ENCODE data around the gene RAB14.

The RAB14 gene

DNA sequence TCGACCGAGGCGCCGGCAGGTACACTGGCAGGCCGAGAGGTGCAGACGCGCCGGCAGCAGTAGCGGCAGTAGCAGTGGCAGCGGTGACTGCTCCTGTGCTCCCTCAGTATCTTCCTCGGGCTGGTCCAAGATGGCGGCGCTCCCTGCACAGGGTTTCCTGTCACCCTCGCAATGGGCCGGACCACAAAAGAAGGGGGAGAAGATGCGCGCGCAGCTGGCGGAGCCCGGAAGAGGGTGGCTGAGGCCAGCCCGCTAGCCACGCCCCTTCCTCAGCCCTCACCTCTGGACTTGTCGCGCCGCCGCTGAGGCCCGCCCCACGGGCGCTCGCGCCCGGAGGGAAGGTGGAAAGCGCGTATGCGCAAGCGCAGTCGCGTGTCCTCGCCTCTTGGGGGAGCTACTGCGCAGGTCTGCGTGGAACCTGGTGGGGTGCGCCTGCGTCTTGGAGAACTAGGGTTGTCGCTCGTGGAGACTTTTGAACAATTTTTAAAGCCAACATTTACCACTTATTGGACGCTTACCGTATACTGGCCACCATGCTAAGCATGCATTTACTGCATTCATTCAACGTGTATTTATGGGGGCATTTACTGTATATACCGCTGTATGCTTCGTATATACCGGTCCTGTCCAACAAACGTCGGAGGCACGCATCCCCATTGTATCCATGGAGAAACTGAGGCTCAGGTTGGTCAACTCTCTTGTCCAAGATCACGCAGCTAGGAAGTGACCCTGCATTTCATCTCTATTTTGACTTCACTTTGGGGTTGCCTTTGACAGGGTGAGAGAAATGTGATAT lies at the start of gene RAB14:
Gene RAB14, minus strand, starts transcription at position 132 of the 796 bp plus-strand sequence. CDS start 8,457 bp downstream, outside the sequence.
- TF ChIP-seq GATA3 (IDR thresholded peaks at IDR 0.05; ENCODE audit: low read depth, low read length): no peak
- no peak for TF ChIP-seq GATA2 (IDR thresholded peaks at IDR 0.05; ENCODE audit: low read depth, low read length)

GRCh38 chr9:121249563-121249962 lies 47.9 kb upstream of the RAB14 start:
- TF ChIP-seq GATA2 (IDR thresholded peaks at IDR 0.05; ENCODE audit: low read depth, low read length) (no peak), GATA3 (IDR thresholded peaks at IDR 0.05; ENCODE audit: low read depth, low read length) (no peak)

GRCh38 chr9:121246821-121247561 lies 45.3 kb upstream of the RAB14 start:
- TF ChIP-seq GATA2 (IDR thresholded peaks at IDR 0.05; ENCODE audit: low read depth, low read length): no peak
- TF ChIP-seq GATA3 (IDR thresholded peaks at IDR 0.05; ENCODE audit: low read depth, low read length): no peak

DNA sequence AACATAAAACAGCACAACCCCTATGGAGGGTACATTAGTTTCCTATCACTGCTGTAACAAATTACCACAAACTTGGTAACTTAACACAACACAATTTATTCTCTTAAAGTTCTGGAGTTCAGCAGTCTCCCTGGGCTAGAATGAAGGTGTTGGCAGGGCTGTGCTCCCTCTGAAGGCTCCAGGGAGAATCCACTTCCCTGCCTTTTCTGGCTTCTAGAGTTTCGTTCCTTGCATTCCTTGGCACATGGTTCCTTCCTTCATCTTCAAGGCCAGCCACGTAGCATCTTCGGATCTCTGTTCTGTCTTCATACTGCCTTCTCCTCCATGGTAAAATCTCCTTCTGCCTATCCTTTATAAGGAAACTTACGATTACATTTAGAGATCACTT lies 41.3 kb upstream of the RAB14 start:
- TF ChIP-seq GATA3 (IDR thresholded peaks at IDR 0.05; ENCODE audit: low read depth, low read length): no peak
- TF ChIP-seq GATA2 (IDR thresholded peaks at IDR 0.05; ENCODE audit: low read depth, low read length): no peak

GRCh38 chr9:121242219-121242958 lies 40.7 kb upstream of the RAB14 start:
- TF ChIP-seq GATA3 (IDR thresholded peaks at IDR 0.05; ENCODE audit: low read depth, low read length) (no peak), GATA2 (IDR thresholded peaks at IDR 0.05; ENCODE audit: low read depth, low read length) (no peak)

DNA sequence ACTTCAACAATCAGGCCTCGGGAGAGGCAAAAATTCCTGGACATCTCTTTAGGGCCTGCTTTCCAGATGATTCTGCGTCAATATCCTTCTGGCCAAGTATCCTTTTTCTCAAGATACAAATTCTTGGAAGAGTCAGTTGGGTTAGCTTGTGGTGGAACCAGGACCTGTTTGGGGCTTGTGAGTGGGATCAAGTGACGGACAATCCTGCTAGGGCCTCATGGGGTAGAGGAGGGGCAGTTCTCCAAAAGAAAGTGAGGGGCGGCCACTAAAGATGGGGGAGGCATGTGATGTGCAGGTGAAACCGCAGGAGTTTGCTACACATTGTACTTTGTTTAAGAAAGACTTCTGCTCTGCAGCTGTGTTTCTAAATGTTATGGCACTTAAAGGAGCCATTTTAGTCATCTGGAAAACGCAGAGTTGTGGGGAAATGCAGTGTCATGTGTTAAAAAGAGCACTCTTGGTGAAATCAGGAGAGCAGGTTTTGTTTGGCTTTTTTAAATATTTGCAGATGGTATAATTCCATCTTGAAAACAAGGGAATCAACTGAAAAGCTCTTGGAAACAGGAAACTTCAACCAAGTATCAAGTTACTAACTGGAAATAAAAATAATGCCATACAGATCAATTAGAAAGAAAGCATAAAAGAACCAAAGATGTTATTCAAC lies 38.9 kb upstream of the RAB14 start:
- no peak for TF ChIP-seq GATA2 (IDR thresholded peaks at IDR 0.05; ENCODE audit: low read depth, low read length)
- TF ChIP-seq GATA3 (IDR thresholded peaks at IDR 0.05; ENCODE audit: low read depth, low read length): no peak

DNA sequence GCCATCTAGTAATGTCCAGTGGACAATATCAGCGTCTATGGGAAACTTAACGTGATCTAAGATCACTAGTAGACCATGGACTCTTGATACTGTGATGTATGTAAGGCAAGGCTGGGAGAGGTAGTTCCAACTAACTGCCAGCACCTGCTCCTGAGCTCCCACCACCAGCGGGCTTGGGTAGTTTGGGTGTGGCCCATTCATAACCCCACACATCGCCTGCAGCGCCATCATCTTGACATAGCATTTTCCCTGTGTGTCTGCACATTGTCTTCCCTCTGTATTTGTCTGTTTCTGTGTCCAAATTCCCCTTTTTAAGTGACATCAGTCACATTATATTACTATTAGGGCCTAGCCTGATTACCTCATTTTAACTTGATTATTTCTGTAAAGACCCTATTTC lies 38.2 kb upstream of the RAB14 start:
- no peak for TF ChIP-seq GATA3 (IDR thresholded peaks at IDR 0.05; ENCODE audit: low read depth, low read length)
- no peak for TF ChIP-seq GATA2 (IDR thresholded peaks at IDR 0.05; ENCODE audit: low read depth, low read length)

- TF ChIP-seq GATA3 (IDR thresholded peaks at IDR 0.05; ENCODE audit: low read depth, low read length): no peak
- no peak for TF ChIP-seq GATA2 (IDR thresholded peaks at IDR 0.05; ENCODE audit: low read depth, low read length)
These were observed 37.4 kb upstream of the RAB14 start for GRCh38 chr9:121239071-121239470.

DNA sequence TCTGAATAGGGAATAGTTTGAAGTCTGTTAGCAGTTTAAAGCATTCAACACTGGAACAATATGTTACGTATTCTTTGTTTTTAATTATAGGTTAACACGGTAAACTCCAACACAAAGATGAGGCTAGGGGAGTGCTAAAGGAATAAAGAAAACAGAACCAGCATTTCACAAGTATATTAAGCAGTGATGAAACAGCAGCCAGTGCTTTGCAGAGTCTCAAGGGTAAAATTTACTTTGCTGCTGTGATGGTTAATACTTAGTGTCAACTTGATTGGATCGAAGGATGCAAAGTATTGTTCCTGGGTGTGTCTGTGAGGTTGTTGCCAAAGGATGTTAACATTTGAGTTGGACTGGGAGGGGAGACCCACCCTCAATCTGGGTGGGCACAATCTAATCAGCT lies 36.2 kb upstream of the RAB14 start:
- no peak for TF ChIP-seq GATA3 (IDR thresholded peaks at IDR 0.05; ENCODE audit: low read depth, low read length)
- TF ChIP-seq GATA2 (IDR thresholded peaks at IDR 0.05; ENCODE audit: low read depth, low read length): no peak

DNA sequence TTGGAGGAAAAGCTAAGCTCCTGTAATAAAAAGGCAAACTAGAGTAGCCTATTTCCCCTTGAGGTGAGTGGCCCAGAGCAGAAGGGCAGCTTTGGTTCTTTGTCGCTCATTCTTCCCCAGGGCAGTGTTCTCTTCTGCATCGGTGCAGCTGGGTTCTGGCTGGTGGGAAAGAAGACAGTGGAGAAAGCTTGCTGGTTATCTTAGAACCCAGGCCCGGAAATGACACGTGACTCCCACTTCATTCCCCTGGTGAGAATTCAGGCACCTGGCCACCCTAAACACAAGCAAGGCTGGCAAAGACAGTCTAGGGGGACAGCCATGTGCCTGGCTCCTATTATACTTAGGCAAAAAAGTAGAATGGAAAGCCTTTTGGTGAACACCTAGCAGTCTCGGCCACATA lies 33.8 kb upstream of the RAB14 start:
- TF ChIP-seq GATA2 (IDR thresholded peaks at IDR 0.05; ENCODE audit: low read depth, low read length) (no peak), GATA3 (IDR thresholded peaks at IDR 0.05; ENCODE audit: low read depth, low read length) (no peak)

DNA sequence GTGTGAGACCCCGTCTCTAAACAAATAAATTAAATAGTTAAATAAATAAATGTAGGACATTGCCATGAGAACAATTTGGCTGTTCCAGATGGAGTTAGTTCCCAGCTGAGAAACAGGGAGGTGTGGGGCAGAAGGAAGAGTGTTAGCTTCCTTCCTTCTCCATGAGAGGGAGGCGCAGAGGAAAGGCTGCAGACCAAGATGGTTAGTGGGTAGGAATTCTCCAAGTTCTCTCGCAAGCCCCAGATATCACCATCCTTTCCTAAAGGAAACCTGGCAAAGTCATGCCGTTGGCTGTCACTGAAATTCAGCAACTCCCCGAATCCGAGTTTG lies 33.1 kb upstream of the RAB14 start:
- TF ChIP-seq GATA2 (IDR thresholded peaks at IDR 0.05; ENCODE audit: low read depth, low read length) (no peak), GATA3 (IDR thresholded peaks at IDR 0.05; ENCODE audit: low read depth, low read length) (no peak)

- TF ChIP-seq GATA2 (IDR thresholded peaks at IDR 0.05; ENCODE audit: low read depth, low read length) (no peak), GATA3 (IDR thresholded peaks at IDR 0.05; ENCODE audit: low read depth, low read length) (no peak)
These were observed 32.5 kb upstream of the RAB14 start for GRCh38 chr9:121233906-121234831.

DNA sequence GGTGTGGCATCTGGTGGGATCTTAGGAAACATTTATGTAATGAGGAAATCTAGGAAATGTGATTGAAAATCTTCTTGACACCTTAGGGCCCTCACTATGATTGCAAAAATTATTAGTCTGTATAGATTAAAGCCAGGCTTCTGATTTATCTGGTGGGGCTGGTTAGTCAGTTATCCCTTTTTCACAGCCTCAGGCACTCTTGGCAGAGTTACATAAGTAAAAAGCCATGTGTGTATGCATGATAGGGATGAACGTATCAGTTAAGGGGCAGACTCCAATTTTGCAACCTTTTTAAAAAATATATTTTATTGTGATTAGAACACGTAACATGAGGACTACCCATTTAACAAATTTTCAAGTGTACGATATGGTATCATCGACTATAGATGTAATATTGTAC lies 30.6 kb upstream of the RAB14 start:
- TF ChIP-seq GATA2 (IDR thresholded peaks at IDR 0.05; ENCODE audit: low read depth, low read length) (no peak), GATA3 (IDR thresholded peaks at IDR 0.05; ENCODE audit: low read depth, low read length) (no peak)

Measured in SH-SY5Y (cell line).